Thyroid gland (tissue), 4 donors: ENCODE measurements around the gene STK32B. TPM values are rescaled to one million over a fixed set of nuclear protein-coding genes. Genes with fewer than 3 reads are reported as not detected.

Experiments
- DNase-seq, 2 donors: peaks; one replicate each; pipeline ENCODE4 v3.0.0-alpha.2; 2019
- H3K27ac ChIP-seq, 3 donors: fragments of 200-600 bp; sonication (generic); 1 replicate in 2 of 3; 2 replicates in 1 of 3; pipeline ENCODE4 v1.5.1; 2016 to 2019; ENCODE audit warnings: mild to moderate bottlenecking in 1 of 3, moderate library complexity in 1 of 3
- H3K27me3 ChIP-seq: fragments of 200-600 bp; sonication (generic); one replicate; pipeline ENCODE4 v1.5.1; 2019
- H3K36me3 ChIP-seq, 2 donors: fragments of 200-600 bp; sonication (generic); one replicate each; pipeline ENCODE4 v1.5.1; 2016 to 2019
- H3K4me1 ChIP-seq, 2 donors: fragments of 200-600 bp; sonication (generic); one replicate each; pipeline ENCODE4 v1.5.1; 2017 to 2019
- H3K4me3 ChIP-seq, 3 donors: fragments of 200-600 bp; sonication (generic); replicated peaks in 1 of 3; 1 replicate in 2 of 3; 2 replicates in 1 of 3; pipeline ENCODE4 v1.5.1; 2016; ENCODE audit warnings: mild to moderate bottlenecking in 1 of 3
- H3K9me3 ChIP-seq: fragments of 200-600 bp; sonication (generic); one replicate; pipeline ENCODE4 v1.5.1; 2017
- POLR2A ChIP-seq, 2 donors: fragments of 450-650 bp; IDR thresholded peaks; one replicate each; pipeline ENCODE4 v1.6.1; 2017; ENCODE audit warnings: antibody characterized with exemption in 2 of 2, mild to moderate bottlenecking in 2 of 2, moderate library complexity in 1 of 2
- whole genome bisulfite sequencing, 2 donors: methylation state at CpG; one replicate each; pipeline ENCODE4 v1.1.5; 2017; 5-methylcytosine and 5-hydroxymethylcytosine counted together
- intact Hi-C: fragments of 100-400 bp; cut with DNase I; formaldehyde crosslinking; loops from one replicate; pipeline ENCODE4 v1.15.1; 2023
- total RNA-seq, 4 donors: library from RNA; depleted of rRNA; stranded (reverse); fragments of >200 nt; gene quantifications; one replicate each; pipeline ENCODE4 v1.2.3, GENCODE V29; 2016
- TF ChIP-seq, protein P1 (sequence below), 6 experiments: fragments of 200-600 bp in 3 of 6; fragments of 450-650 bp in 3 of 6; sonication (generic) in 3 of 6; IDR thresholded peaks; one replicate each; pipeline ENCODE4 v1.5.1; 2016 to 2019; ENCODE audit warnings: antibody characterized with exemption in 6 of 6, mild to moderate bottlenecking in 2 of 6, inconsistent platforms in 1 of 6, moderate library complexity in 1 of 6

STK32B gene
- total RNA-seq, 4 donors from 2014 or later, result 1.9 to 14.8 (median 4.4) TPM

GRCh38 chr4:5469861-5470260, 418.6 kb downstream of the STK32B start:
- no peaks in the 10 kb centered on the region for H3K36me3 ChIP-seq
- H3K27me3 ChIP-seq, result no peaks in the 10 kb centered on the region
- no peak overlapping the region for H3K27ac ChIP-seq
- 56 to 60% methylated on average over 5 of the region's 5 CpGs for WGBS, 2 donors
- TF ChIP-seq POLR2A (IDR thresholded peaks at IDR 0.05), result no peak
- TF ChIP-seq, protein P1, sequence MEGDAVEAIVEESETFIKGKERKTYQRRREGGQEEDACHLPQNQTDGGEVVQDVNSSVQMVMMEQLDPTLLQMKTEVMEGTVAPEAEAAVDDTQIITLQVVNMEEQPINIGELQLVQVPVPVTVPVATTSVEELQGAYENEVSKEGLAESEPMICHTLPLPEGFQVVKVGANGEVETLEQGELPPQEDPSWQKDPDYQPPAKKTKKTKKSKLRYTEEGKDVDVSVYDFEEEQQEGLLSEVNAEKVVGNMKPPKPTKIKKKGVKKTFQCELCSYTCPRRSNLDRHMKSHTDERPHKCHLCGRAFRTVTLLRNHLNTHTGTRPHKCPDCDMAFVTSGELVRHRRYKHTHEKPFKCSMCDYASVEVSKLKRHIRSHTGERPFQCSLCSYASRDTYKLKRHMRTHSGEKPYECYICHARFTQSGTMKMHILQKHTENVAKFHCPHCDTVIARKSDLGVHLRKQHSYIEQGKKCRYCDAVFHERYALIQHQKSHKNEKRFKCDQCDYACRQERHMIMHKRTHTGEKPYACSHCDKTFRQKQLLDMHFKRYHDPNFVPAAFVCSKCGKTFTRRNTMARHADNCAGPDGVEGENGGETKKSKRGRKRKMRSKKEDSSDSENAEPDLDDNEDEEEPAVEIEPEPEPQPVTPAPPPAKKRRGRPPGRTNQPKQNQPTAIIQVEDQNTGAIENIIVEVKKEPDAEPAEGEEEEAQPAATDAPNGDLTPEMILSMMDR (IDR thresholded peaks at IDR 0.05), result no peak
- H3K4me1 ChIP-seq, result no peaks in the 10 kb centered on the region
- DNase-seq, result no peak
- intact Hi-C loops, result no loop called here
- no peak overlapping the region for H3K4me3 ChIP-seq
- H3K9me3 ChIP-seq, result no peaks in the 10 kb centered on the region

GRCh38 chr4:5470318-5471198, 419.3 kb downstream of the STK32B start:
- DNase-seq, result no peak
- Histone ChIP-seq H3K27me3 (no peaks in the 10 kb centered on the region), H3K36me3 (no peaks in the 10 kb centered on the region), H3K4me3 (no peak overlapping the region), H3K27ac (no peak overlapping the region), H3K4me1 (no peaks in the 10 kb centered on the region), H3K9me3 (no peaks in the 10 kb centered on the region)
- 42 to 59% methylated on average over 8 to 12 of the region's 13 CpGs for WGBS, 2 donors
- TF ChIP-seq, protein P1 (IDR thresholded peaks at IDR 0.05), result no peak
- TF ChIP-seq POLR2A (IDR thresholded peaks at IDR 0.05), result no peak
- intact Hi-C loops, result no loop called here

DNA sequence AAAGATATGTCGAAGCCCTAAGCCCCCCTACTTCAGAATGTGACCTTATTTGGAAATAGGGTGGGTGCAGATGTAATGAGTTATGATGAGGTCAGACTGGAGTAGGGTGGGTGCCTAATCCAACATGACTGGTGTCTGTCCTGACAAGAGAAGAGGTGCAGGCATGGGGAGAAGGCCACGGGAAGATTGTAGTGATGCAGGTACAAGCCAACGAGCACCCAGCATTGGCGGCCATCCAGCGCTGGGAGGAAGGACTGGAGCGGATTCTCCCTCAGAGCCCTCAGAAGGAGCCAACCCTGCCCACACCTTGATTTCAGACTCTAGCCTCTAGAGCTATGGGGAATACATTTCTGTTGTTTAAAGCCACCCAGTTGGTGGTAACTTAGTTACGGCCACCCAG, 419.9 kb downstream of the STK32B start:
- H3K9me3 ChIP-seq, result no peaks in the 10 kb centered on the region
- no peak overlapping the region for H3K4me3 ChIP-seq
- no peaks in the 10 kb centered on the region for H3K27me3 ChIP-seq
- no peak overlapping the region for H3K27ac ChIP-seq
- intact Hi-C loops, result no loop called here
- H3K36me3 ChIP-seq, result no peaks in the 10 kb centered on the region
- TF ChIP-seq, protein P1 (IDR thresholded peaks at IDR 0.05), result no peak
- no peak for TF ChIP-seq POLR2A (IDR thresholded peaks at IDR 0.05)
- WGBS, 2 donors, result 67 to 77% methylated on average over 7 of the region's 7 CpGs
- no peak for DNase-seq
- no peaks in the 10 kb centered on the region for H3K4me1 ChIP-seq

GRCh38 chr4:5471691-5472090, 420.4 kb downstream of the STK32B start:
- 73 to 84% methylated on average over 6 to 7 of the region's 7 CpGs for WGBS, 2 donors
- Histone ChIP-seq H3K27ac (no peak overlapping the region), H3K4me3 (no peak overlapping the region), H3K27me3 (no peaks in the 10 kb centered on the region), H3K36me3 (no peaks in the 10 kb centered on the region), H3K9me3 (no peaks in the 10 kb centered on the region), H3K4me1 (no peaks in the 10 kb centered on the region)
- TF ChIP-seq, protein P1 (IDR thresholded peaks at IDR 0.05), result no peak
- no peak for TF ChIP-seq POLR2A (IDR thresholded peaks at IDR 0.05)
- no peak for DNase-seq
- intact Hi-C loops, result no loop called here

DNA sequence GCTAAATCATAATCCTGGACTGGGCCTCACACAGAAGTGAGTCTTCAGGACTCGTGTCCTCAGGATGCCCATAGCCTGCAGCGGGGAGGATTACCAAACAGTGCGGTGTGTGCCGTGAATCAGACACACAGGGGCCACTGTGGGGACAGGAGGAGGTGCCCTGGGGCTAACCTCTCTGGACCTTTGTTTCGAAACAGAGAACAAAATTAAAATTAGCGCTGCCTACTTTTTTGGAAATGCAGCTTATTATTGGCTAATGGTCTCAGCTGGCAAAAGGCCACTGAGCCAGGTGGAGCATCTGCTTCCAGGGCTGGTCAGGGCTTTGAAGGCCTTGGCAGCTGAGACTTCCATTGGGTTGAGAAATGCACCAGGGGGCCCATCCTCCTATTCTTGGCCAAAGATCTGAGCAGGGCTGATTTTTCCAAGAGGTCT, 420.9 kb downstream of the STK32B start:
- 83 to 94% methylated on average over 6 of the region's 6 CpGs for WGBS, 2 donors
- intact Hi-C loops, result no loop called here

More for the DNA sequence above, 420.9 kb downstream of the STK32B start:
- Histone ChIP-seq H3K4me1 (no peaks in the 10 kb centered on the region), H3K4me3 (no peak overlapping the region), H3K27me3 (no peaks in the 10 kb centered on the region), H3K9me3 (no peaks in the 10 kb centered on the region), H3K36me3 (no peaks in the 10 kb centered on the region), H3K27ac (no peak overlapping the region)
- no peak for TF ChIP-seq POLR2A (IDR thresholded peaks at IDR 0.05)
- TF ChIP-seq, protein P1 (IDR thresholded peaks at IDR 0.05), result no peak
- no peak for DNase-seq
